CD4-positive, alpha-beta T cell treated with Interleukin-15 for 1 hour (primary cell): ENCODE measurements around the gene CLEC11A.
"Not testable (repeated sequence)": the region's sequence is repeated elsewhere in the genome, so short reads cannot be mapped to it uniquely, and the experiment has no call there.

Source experiments
- DNase-seq: peaks from one replicate; pipeline ENCODE4 v3.0.0-alpha.2; 2020

CLEC11A gene

GRCh38 chr19:50723735-50724521 is 764 bp downstream of the CLEC11A start:
- no peak for DNase-seq

- DNase-seq = peak; percentile 97
Measured at GRCh38 chr19:50724522-50725217, 1.5 kb downstream of the CLEC11A start.

GRCh38 chr19:50725218-50725910 is 2.2 kb downstream of the CLEC11A start:
- no peak for DNase-seq

- no peak for DNase-seq
Measured at GRCh38 chr19:50725911-50726230, 2.7 kb downstream of the CLEC11A start.

GRCh38 chr19:50728084-50728737 is 5.0 kb downstream of the CLEC11A start:
- DNase-seq = peak; percentile 90

GRCh38 chr19:50729894-50730293 is 6.7 kb downstream of the CLEC11A start:
- no peak for DNase-seq

- no peak for DNase-seq
Measured at GRCh38 chr19:50735869-50736268, 12.7 kb downstream of the CLEC11A start.

- DNase-seq = no peak
Measured at GRCh38 chr19:50736338-50736737, 13.2 kb downstream of the CLEC11A start.

GRCh38 chr19:50739132-50739913 is 16.2 kb downstream of the CLEC11A start:
- no peak for DNase-seq

- no peak for DNase-seq
Measured at GRCh38 chr19:50739914-50740426, 16.8 kb downstream of the CLEC11A start.

GRCh38 chr19:50741179-50741933 is 18.2 kb downstream of the CLEC11A start:
- DNase-seq = no peak

- DNase-seq = no peak
Measured at GRCh38 chr19:50743537-50743936, 20.4 kb downstream of the CLEC11A start.

- no peak for DNase-seq
Measured at GRCh38 chr19:50745221-50745620, 22.1 kb downstream of the CLEC11A start.

- DNase-seq = not testable (repeated sequence)
Measured at GRCh38 chr19:50747141-50747540, 24.0 kb downstream of the CLEC11A start.

GRCh38 chr19:50749490-50749889 is 26.3 kb downstream of the CLEC11A start:
- DNase-seq = no peak

- DNase-seq = no peak
Measured at GRCh38 chr19:50750010-50750409, 26.8 kb downstream of the CLEC11A start.

- no peak for DNase-seq
Measured at GRCh38 chr19:50753879-50754278, 30.7 kb downstream of the CLEC11A start.

GRCh38 chr19:50756244-50756643 is 33.1 kb downstream of the CLEC11A start:
- not testable (repeated sequence) for DNase-seq

GRCh38 chr19:50757624-50758023 is 34.5 kb downstream of the CLEC11A start:
- DNase-seq = not testable (repeated sequence)

- DNase-seq = not testable (repeated sequence)
Measured at GRCh38 chr19:50759076-50759475, 35.9 kb downstream of the CLEC11A start.

GRCh38 chr19:50759886-50760285 is 36.7 kb downstream of the CLEC11A start:
- DNase-seq = no peak
